Muscle of back (tissue), 11 donors: ENCODE results near the gene OR10H1. TPM values are rescaled to one million over a fixed set of nuclear protein-coding genes. Genes with fewer than 3 reads are reported as not detected.
"Not testable (repeated sequence)": the region's sequence is repeated elsewhere in the genome, so short reads cannot be mapped to it uniquely, and the experiment has no call there.

Experiments used
- DNase-seq, 3 donors: peaks; one replicate each; pipeline versions ENCODE4 v3.0.0 to v3.0.0-alpha.2; 2013
- polyA plus RNA-seq, 10 donors: library from polyadenylated mRNA; unstranded; fragments of 120-200 nt; gene quantifications; one replicate each; pipeline ENCODE4 v1.2.1, GENCODE V29; 2013; ENCODE audit not compliant: insufficient read length in 10 of 10

OR10H1 gene
- polyA plus RNA-seq, 10 donors: 0.04 to 0.06 (median 0.05) TPM; not detected in 6

- not testable (repeated sequence) for DNase-seq
Observed at GRCh38 chr19:15828611-15829305, 13.3 kb upstream of the OR10H1 start.

- DNase-seq: no peak
Observed at GRCh38 chr19:15828121-15828610, 12.7 kb upstream of the OR10H1 start.

- DNase-seq: no peak
Observed at GRCh38 chr19:15825753-15826152, 10.3 kb upstream of the OR10H1 start.

- no peak for DNase-seq
Observed at GRCh38 chr19:15820646-15821045, 5.2 kb upstream of the OR10H1 start.

GRCh38 chr19:15813916-15814315, 1.5 kb downstream of the OR10H1 start:
- DNase-seq: no peak

- DNase-seq: peak in 1 of 3 donors; percentile 9
Observed at GRCh38 chr19:15812060-15812722, 3.3 kb downstream of the OR10H1 start.

- no peak for DNase-seq
Observed at GRCh38 chr19:15811476-15811875, 4.0 kb downstream of the OR10H1 start.

GRCh38 chr19:15810335-15810734, 5.1 kb downstream of the OR10H1 start:
- peak; percentile 1 to 57 (median 30) for DNase-seq

- not testable (repeated sequence) for DNase-seq
Observed at GRCh38 chr19:15794279-15794678, 21.2 kb downstream of the OR10H1 start.

- DNase-seq: no peak
Observed at GRCh38 chr19:15790096-15790495, 25.4 kb downstream of the OR10H1 start.

GRCh38 chr19:15788594-15789270, 26.7 kb downstream of the OR10H1 start:
- DNase-seq: no peak

- DNase-seq: no peak
Observed at GRCh38 chr19:15787611-15788155, 27.8 kb downstream of the OR10H1 start, which contains the start of gene OR10H5. Gene OR10H5 (plus strand): TSS chr19:15787661. CDS start chr19:15794049, 6,388 bp downstream.

- DNase-seq: not testable (repeated sequence)
Observed at GRCh38 chr19:15782896-15783295, 32.6 kb downstream of the OR10H1 start.

- no peak for DNase-seq
Observed at GRCh38 chr19:15782211-15782610, 33.3 kb downstream of the OR10H1 start.

- no peak for DNase-seq
Observed at GRCh38 chr19:15781661-15782060, 33.8 kb downstream of the OR10H1 start.

- peak in 2 of 3 donors; percentile 40 to 63 for DNase-seq
Observed at GRCh38 chr19:15780610-15781418, 34.6 kb downstream of the OR10H1 start.

GRCh38 chr19:15779756-15780476, 35.5 kb downstream of the OR10H1 start:
- peak; percentile 51 to 93 (median 87) for DNase-seq

GRCh38 chr19:15776991-15777970, 38.2 kb downstream of the OR10H1 start:
- DNase-seq: no peak

- DNase-seq: no peak
Observed at GRCh38 chr19:15776264-15776663, 39.2 kb downstream of the OR10H1 start.
